ENCODE data around the gene PER3. TPM values are rescaled to one million over a fixed set of nuclear protein-coding genes. Genes with fewer than 3 reads are reported as not detected.

Gene PER3
- total RNA-seq, 4 donors from 2014 or later = 3.8 to 23.9 (median 12.9) TPM

DNA sequence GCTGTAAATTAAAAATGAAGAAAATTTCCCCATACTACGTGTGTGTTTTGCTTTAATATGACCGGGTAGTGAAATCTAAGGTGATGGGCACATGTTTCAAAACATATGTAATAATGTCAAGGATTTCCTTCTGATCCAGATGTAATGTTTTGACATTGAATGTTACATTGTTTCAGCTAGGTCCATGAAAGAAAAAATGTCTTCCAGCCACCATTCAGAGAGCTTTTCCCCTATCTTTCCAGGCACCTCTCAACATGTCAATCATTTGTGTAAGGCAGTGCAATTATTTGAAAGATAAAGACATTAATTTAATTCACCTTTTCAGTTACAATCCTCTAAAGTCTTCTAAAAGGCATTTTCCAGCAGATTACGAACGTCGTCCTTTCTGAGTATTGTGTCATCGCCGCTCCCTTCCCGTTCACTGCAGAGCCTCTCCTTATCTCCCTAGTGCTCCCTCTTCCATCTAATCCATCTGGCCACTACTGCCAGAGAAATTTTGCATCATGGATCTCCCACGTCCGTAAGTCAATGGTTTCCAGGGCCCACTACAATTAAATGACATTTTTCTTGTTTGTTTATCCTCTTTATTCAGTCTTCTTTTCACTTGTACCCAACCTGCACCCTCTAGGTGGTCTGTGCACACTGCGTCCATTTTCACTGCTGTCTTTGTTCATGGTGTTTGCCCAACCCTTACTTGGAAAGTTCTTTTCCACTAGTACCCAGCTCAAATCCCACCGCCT lies 14.2 kb upstream of the PER3 start:
- Histone ChIP-seq H3K4me3 (no peak overlapping the region), H3K4me1 (peaks cover 9 to 25% (median 14%) of the 10 kb centered on the region in 4 donors), H3K27ac (peak overlapping the region in 1 of 4 donors; percentile 94), H3K27me3 (no peaks in the 10 kb centered on the region), H3K9me3 (no peaks in the 10 kb centered on the region), H3K36me3 (no peaks in the 10 kb centered on the region)
- TF ChIP-seq, protein P1, sequence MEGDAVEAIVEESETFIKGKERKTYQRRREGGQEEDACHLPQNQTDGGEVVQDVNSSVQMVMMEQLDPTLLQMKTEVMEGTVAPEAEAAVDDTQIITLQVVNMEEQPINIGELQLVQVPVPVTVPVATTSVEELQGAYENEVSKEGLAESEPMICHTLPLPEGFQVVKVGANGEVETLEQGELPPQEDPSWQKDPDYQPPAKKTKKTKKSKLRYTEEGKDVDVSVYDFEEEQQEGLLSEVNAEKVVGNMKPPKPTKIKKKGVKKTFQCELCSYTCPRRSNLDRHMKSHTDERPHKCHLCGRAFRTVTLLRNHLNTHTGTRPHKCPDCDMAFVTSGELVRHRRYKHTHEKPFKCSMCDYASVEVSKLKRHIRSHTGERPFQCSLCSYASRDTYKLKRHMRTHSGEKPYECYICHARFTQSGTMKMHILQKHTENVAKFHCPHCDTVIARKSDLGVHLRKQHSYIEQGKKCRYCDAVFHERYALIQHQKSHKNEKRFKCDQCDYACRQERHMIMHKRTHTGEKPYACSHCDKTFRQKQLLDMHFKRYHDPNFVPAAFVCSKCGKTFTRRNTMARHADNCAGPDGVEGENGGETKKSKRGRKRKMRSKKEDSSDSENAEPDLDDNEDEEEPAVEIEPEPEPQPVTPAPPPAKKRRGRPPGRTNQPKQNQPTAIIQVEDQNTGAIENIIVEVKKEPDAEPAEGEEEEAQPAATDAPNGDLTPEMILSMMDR (IDR thresholded peaks at IDR 0.05) = no peak
- 90 to 93% methylated on average over 6 to 12 of the region's 12 CpGs for WGBS, 2 donors (ENCODE audit: low coverage in 1 of 2)
- intact Hi-C loops (cut with DNase I; ENCODE audit: low total_unique reads) (no loop called here), in situ Hi-C loops (cut with MboI; ENCODE audit: low pct_ligation_motif_present in 1 of 4, low pct_unique_long_range_greater_than_20kb in 1 of 4, low sequenced_read_pairs in 3 of 4) (no loop called here)
- no peak for DNase-seq

- TF ChIP-seq POLR2AphosphoS5 (IDR thresholded peaks at IDR 0.05) = no peak
- TF ChIP-seq, protein P1 (IDR thresholded peaks at IDR 0.05) = no peak
- no peak for TF ChIP-seq EP300 (IDR thresholded peaks at IDR 0.05; ENCODE audit: low read depth)
- TF ChIP-seq POLR2A (IDR thresholded peaks at IDR 0.05) = no peak
- no peaks in the 10 kb centered on the region for H3K36me3 ChIP-seq
- 4 to 7% methylated on average over 4 to 6 of the region's 6 CpGs for WGBS, 2 donors (ENCODE audit: low coverage in 1 of 2)
- no peaks in the 10 kb centered on the region for H3K27me3 ChIP-seq
- peak overlapping the region; percentile 94 to 98 (median 96) for H3K27ac ChIP-seq
- in situ Hi-C loops (cut with MboI; ENCODE audit: low pct_ligation_motif_present in 1 of 4, low pct_unique_long_range_greater_than_20kb in 1 of 4, low sequenced_read_pairs in 3 of 4) (no loop called here), intact Hi-C loops (cut with DNase I; ENCODE audit: low total_unique reads) (no loop called here)
- DNase-seq = no peak
- peaks cover 9 to 25% (median 14%) of the 10 kb centered on the region in 4 donors for H3K4me1 ChIP-seq
- H3K4me3 ChIP-seq = peak overlapping the region; percentile 75 to 98 (median 86)
- H3K9me3 ChIP-seq = no peaks in the 10 kb centered on the region
Measured at GRCh38 chr1:7770669-7770996, 13.5 kb upstream of the PER3 start.

DNA sequence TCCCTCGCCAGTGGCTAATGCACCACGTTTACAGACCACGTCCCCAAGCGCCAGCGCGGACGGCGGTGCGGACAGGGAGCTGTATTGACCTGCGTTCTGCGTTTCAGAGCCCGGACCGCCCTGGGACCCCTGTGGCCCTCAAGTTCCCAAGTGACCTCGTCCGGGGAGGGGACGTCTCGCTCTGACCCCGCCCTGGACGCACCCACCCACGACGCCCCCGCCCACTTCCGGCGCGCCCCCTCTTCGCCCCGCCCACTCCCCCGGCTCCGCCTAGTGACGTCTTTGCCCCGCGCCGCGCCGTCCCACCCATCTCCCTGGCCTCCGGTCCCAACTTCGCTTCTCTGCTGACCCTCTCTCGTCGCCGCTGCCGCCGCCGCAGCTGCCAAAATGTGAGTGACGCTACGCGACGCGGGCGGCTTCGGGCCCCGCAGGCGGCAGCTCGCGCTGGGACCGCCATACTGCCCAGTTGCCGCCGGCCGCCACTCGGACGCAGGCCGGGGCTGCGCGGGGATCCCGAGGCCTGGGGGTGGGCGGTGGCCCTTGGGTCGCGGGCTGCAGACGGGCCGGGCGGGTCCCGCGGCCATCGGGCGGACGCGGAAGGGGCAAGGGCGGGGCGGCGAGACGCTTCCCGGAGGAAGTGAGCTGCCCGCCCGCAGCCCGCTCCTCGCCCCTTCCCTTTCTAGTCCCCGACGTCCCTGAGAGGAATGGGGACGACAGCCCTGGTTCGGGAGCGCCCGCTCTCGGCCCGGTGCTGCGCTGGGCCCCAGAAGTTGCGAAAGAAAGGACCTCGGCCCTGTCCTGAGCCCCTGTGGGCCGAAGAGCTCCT lies 12.9 kb upstream of the PER3 start, which contains the start of gene VAMP3:
Gene VAMP3, plus strand, starts transcription at position 300 of the 826 bp plus-strand sequence. Its CDS starts 88 bp downstream, at position 388.
- Histone ChIP-seq H3K9me3 (no peaks in the 10 kb centered on the region), H3K36me3 (no peaks in the 10 kb centered on the region), H3K27ac (peak within 1 kb of the TSS; percentile 94 to 98 (median 96)), H3K27me3 (no peaks in the 10 kb centered on the region), H3K4me3 (peak within 1 kb of the TSS; percentile 75 to 98 (median 86)), H3K4me1 (peaks cover 9 to 25% (median 14%) of the 10 kb centered on the region in 4 donors)
- TF ChIP-seq POLR2A (IDR thresholded peaks at IDR 0.05) = peak; percentile 74
- TF ChIP-seq EP300 (IDR thresholded peaks at IDR 0.05; ENCODE audit: low read depth) = no peak
- TF ChIP-seq POLR2AphosphoS5 (IDR thresholded peaks at IDR 0.05) = peak; percentile 60 to 91 (median 89)
- in situ Hi-C loops (cut with MboI; ENCODE audit: low pct_ligation_motif_present in 1 of 4, low pct_unique_long_range_greater_than_20kb in 1 of 4, low sequenced_read_pairs in 3 of 4) (no loop called here), intact Hi-C loops (cut with DNase I; ENCODE audit: low total_unique reads) (no loop called here)
- WGBS, 2 donors (ENCODE audit: low coverage in 1 of 2) = 0% methylated on average over 8 to 44 of the region's 97 CpGs
- peak; percentile 93 for DNase-seq

- in situ Hi-C loops (cut with MboI; ENCODE audit: low pct_ligation_motif_present in 1 of 4, low pct_unique_long_range_greater_than_20kb in 1 of 4, low sequenced_read_pairs in 3 of 4) = no loop called here
- H3K4me1 ChIP-seq = peaks cover 9 to 25% (median 13%) of the 10 kb centered on the region in 4 donors
- peak overlapping the region; percentile 94 to 98 (median 96) for H3K27ac ChIP-seq
- no peaks in the 10 kb centered on the region for H3K27me3 ChIP-seq
- WGBS, 2 donors (ENCODE audit: low coverage in 1 of 2) = 15 to 34% methylated on average over 4 to 12 of the region's 12 CpGs
- no peaks in the 10 kb centered on the region for H3K36me3 ChIP-seq
- intact Hi-C loops (cut with DNase I; ENCODE audit: low total_unique reads) = no loop called here
- H3K9me3 ChIP-seq = no peaks in the 10 kb centered on the region
- no peak for DNase-seq
- H3K4me3 ChIP-seq = peak overlapping the region; percentile 75 to 98 (median 86)
- TF ChIP-seq, protein P1 (IDR thresholded peaks at IDR 0.05) = no peak
- TF ChIP-seq POLR2A (IDR thresholded peaks at IDR 0.05) (no peak), POLR2AphosphoS5 (IDR thresholded peaks at IDR 0.05) (no peak), EP300 (IDR thresholded peaks at IDR 0.05; ENCODE audit: low read depth) (no peak)
Measured at GRCh38 chr1:7771823-7772299, 12.2 kb upstream of the PER3 start.
